Astrocyte (in vitro differentiated cells and primary cell): Measurements from ENCODE around the gene UNC5B. TPM values are rescaled to one million over a fixed set of nuclear protein-coding genes. Genes with fewer than 3 reads are reported as not detected.

Source experiments
- DNase-seq: peaks from one replicate; pipeline ENCODE4 v3.0.0-alpha.2; 2010; ENCODE audit warnings: low read depth
- FAIRE-seq: peaks from 2 replicates; lab custom pipeline; 2011; peaks lifted over from hg19 to GRCh38; lab: Jason Lieb, UNC
- H2AFZ ChIP-seq: 2 replicates; pipeline ENCODE4 v1.6.0; 2012; ENCODE audit warnings: low read depth, low read length, inconsistent platforms
- H3K27ac ChIP-seq: 2 replicates; pipeline ENCODE4 v1.5.1; 2011; ENCODE audit warnings: low read depth, low read length, inconsistent platforms
- H3K27me3 ChIP-seq: 2 replicates; pipeline ENCODE4 v1.6.0; 2011; ENCODE audit warnings: low read length, inconsistent platforms; ENCODE audit not compliant: insufficient read depth
- H3K36me3 ChIP-seq: 2 replicates; pipeline ENCODE4 v1.5.1; 2011; ENCODE audit warnings: low read length, inconsistent platforms; ENCODE audit not compliant: insufficient read depth
- H3K4me1 ChIP-seq: 2 replicates; pipeline ENCODE4 v1.5.1; 2011; ENCODE audit warnings: low read length, inconsistent platforms; ENCODE audit not compliant: insufficient read depth
- H3K4me2 ChIP-seq: 2 replicates; pipeline ENCODE4 v1.6.0; 2012; ENCODE audit warnings: low read length, inconsistent platforms
- H3K4me3 ChIP-seq: 2 replicates; pipeline ENCODE4 v1.5.1; 2011; ENCODE audit warnings: low read depth, mild to moderate bottlenecking, low read length, inconsistent platforms; ENCODE audit not compliant: insufficient read depth
- H3K79me2 ChIP-seq: 2 replicates; pipeline ENCODE4 v1.6.0; 2012; ENCODE audit warnings: mild to moderate bottlenecking, low read length, inconsistent platforms; ENCODE audit not compliant: insufficient read depth
- H3K9ac ChIP-seq: 2 replicates; pipeline ENCODE4 v1.6.0; 2012; ENCODE audit warnings: mild to moderate bottlenecking, low read length, inconsistent platforms
- H3K9me3 ChIP-seq: 2 replicates; pipeline ENCODE4 v1.5.1; 2012; ENCODE audit warnings: low read depth, mild to moderate bottlenecking, low read length, inconsistent platforms; ENCODE audit not compliant: insufficient read depth
- H4K20me1 ChIP-seq: 2 replicates; pipeline ENCODE4 v1.6.0; 2012; ENCODE audit warnings: low read length, inconsistent platforms; ENCODE audit not compliant: insufficient read depth
- H3K27ac Mint-ChIP-seq: one replicate; pipeline ENCODE4 v1.8.0; 2021; ENCODE audit warnings: mild to moderate bottlenecking, mixed read lengths; ENCODE audit not compliant: unreplicated experiment
- H3K27me3 Mint-ChIP-seq: one replicate; pipeline ENCODE4 v1.8.0; 2021; ENCODE audit warnings: low read depth, mixed read lengths; ENCODE audit not compliant: unreplicated experiment
- H3K36me3 Mint-ChIP-seq: one replicate; pipeline ENCODE4 v1.8.0; 2021; ENCODE audit warnings: low read depth, mixed read lengths; ENCODE audit not compliant: unreplicated experiment
- H3K4me1 Mint-ChIP-seq: one replicate; pipeline ENCODE4 v1.8.0; 2021; ENCODE audit warnings: low read depth, mixed read lengths; ENCODE audit not compliant: unreplicated experiment
- H3K4me3 Mint-ChIP-seq: one replicate; pipeline ENCODE4 v1.8.0; 2021; ENCODE audit warnings: mild to moderate bottlenecking, moderate library complexity, mixed read lengths; ENCODE audit not compliant: unreplicated experiment
- H3K9me3 Mint-ChIP-seq: one replicate; pipeline ENCODE4 v1.8.0; 2021; ENCODE audit warnings: mild to moderate bottlenecking, mixed read lengths; ENCODE audit not compliant: unreplicated experiment
- EZH2 ChIP-seq: IDR thresholded peaks from 2 replicates; pipeline ENCODE4 v1.6.1; 2012; ENCODE audit warnings: mild to moderate bottlenecking, low read length, inconsistent platforms; ENCODE audit not compliant: insufficient read depth
- total RNA-seq: library from RNA; stranded (reverse); gene quantifications from 2 replicates; pipeline ENCODE4 v1.2.1, GENCODE V29; 2021
- TF ChIP-seq, protein P1 (sequence below): IDR thresholded peaks from 2 replicates; pipeline ENCODE4 v1.5.1; 2011; ENCODE audit warnings: low read depth, mild to moderate bottlenecking, inconsistent platforms, low read length, moderate library complexity; ENCODE audit not compliant: insufficient read depth

Gene UNC5B
- total RNA-seq, 1 donor from 2014 or later: 15.0 TPM

DNA sequence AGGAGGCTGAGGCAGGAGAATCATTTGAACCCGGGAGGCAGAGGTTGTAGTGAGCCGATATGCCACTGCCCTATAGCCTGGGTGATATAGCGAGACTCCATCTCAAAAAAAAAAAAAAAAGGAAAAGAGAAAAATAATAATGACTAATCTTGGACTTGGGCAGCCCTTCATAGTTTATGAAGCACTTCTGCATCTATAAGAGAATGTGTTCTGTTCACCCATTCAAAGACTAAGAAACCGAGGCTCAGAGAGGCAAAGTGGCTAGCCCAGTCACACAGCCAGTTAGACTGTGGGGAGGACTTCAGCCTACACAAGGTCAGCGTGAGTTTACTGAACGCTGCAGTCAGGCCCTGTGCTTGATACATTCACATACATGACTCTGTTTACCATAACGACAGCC, 46.9 kb downstream of the UNC5B start:
- peaks cover 68% of the 10 kb centered on the region for H3K4me1 ChIP-seq
- H3K9me3 Mint-ChIP-seq: no peaks in the 10 kb centered on the region
- DNase-seq (no peak), FAIRE-seq (no peak)
- H3K27ac Mint-ChIP-seq: peak overlapping the region; percentile 69
- no peak overlapping the region for H3K9ac ChIP-seq
- H3K36me3 Mint-ChIP-seq: peaks cover 9% of the 10 kb centered on the region
- no peak overlapping the region for H3K4me3 ChIP-seq
- H3K9me3 ChIP-seq: no peaks in the 10 kb centered on the region
- no peaks in the 10 kb centered on the region for H3K27me3 ChIP-seq
- H2AFZ ChIP-seq: no peak overlapping the region
- no peaks in the 10 kb centered on the region for H3K27me3 Mint-ChIP-seq
- H3K4me1 Mint-ChIP-seq: peaks cover 62% of the 10 kb centered on the region
- no peak for TF ChIP-seq EZH2
- TF ChIP-seq, protein P1, sequence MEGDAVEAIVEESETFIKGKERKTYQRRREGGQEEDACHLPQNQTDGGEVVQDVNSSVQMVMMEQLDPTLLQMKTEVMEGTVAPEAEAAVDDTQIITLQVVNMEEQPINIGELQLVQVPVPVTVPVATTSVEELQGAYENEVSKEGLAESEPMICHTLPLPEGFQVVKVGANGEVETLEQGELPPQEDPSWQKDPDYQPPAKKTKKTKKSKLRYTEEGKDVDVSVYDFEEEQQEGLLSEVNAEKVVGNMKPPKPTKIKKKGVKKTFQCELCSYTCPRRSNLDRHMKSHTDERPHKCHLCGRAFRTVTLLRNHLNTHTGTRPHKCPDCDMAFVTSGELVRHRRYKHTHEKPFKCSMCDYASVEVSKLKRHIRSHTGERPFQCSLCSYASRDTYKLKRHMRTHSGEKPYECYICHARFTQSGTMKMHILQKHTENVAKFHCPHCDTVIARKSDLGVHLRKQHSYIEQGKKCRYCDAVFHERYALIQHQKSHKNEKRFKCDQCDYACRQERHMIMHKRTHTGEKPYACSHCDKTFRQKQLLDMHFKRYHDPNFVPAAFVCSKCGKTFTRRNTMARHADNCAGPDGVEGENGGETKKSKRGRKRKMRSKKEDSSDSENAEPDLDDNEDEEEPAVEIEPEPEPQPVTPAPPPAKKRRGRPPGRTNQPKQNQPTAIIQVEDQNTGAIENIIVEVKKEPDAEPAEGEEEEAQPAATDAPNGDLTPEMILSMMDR: no peak
- no peak overlapping the region for H3K27ac ChIP-seq
- no peaks in the 10 kb centered on the region for H3K79me2 ChIP-seq
- H3K4me2 ChIP-seq: no peak overlapping the region
- H3K36me3 ChIP-seq: no peaks in the 10 kb centered on the region
- no peak overlapping the region for H3K4me3 Mint-ChIP-seq
- peaks cover 19% of the 10 kb centered on the region for H4K20me1 ChIP-seq

DNA sequence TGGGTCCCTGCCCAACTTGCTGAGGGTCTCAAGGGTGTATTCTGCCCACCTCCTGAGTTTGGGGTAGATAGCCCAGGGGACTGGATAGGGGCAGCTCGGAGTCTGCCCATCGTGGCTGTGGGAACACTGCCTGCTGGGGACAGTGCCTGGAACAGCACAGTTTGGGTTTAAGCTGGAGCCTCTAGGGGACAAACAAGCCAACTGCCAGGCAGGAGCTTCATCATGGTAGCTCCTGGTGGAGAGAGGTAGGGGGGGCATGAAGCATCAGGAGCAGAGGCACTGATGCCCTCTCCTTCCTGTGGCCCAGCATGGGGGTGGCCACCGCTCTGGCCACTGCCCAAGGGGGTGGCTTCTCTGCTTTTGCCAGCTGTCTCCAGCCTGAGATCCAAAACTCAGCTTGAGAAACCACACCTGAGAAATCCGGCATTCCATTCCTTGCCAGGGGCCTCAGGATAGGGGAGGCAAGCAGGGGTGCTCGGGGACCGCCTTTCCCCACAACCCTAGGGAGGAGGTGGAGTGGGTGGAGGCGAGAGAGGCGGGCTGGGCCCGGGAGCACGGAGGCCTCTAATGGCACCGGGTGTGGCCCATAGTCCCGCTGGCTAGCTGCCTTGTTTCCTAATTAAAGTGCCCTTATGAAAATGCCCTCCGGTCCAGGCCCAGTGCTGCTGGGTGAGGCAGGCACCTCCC, 47.6 kb downstream of the UNC5B start:
- TF ChIP-seq, protein P1: no peak
- TF ChIP-seq EZH2: no peak
- Mint-ChIP-seq H3K27ac (peak overlapping the region; percentile 44), H3K4me1 (peaks cover 62% of the 10 kb centered on the region), H3K36me3 (peaks cover 9% of the 10 kb centered on the region), H3K4me3 (no peak overlapping the region), H3K9me3 (no peaks in the 10 kb centered on the region), H3K27me3 (no peaks in the 10 kb centered on the region)
- Histone ChIP-seq H3K4me1 (peaks cover 63% of the 10 kb centered on the region), H4K20me1 (peaks cover 14% of the 10 kb centered on the region), H3K9ac (peak overlapping the region; percentile 59), H3K36me3 (no peaks in the 10 kb centered on the region), H3K9me3 (no peaks in the 10 kb centered on the region), H3K79me2 (no peaks in the 10 kb centered on the region), H3K27ac (peak overlapping the region; percentile 47), H2AFZ (peak overlapping the region; percentile 24), H3K4me3 (no peak overlapping the region), H3K27me3 (no peaks in the 10 kb centered on the region), H3K4me2 (peak overlapping the region; percentile 71)
- FAIRE-seq (no peak), DNase-seq (no peak)
